K562 (cell line): ENCODE data around the gene BEST4. TPM values are rescaled to one million over a fixed set of nuclear protein-coding genes. Genes with fewer than 3 reads are reported as not detected.

Experiments used
- NR2C1 ChIP-seq, 2 experiments: fragments of 450-650 bp; IDR thresholded peaks; 2 replicates each; pipeline ENCODE4 v1.6.1; 2017; ENCODE audit warnings: mild to moderate bottlenecking in 2 of 2, antibody characterized with exemption in 1 of 2, inconsistent platforms in 1 of 2, missing compliant biosample characterization in 1 of 2, missing genetic modification characterization in 1 of 2
- PRDM10 ChIP-seq: fragments of 450-650 bp; IDR thresholded peaks from 2 replicates; pipeline ENCODE4 v1.6.1; 2018; ENCODE audit not compliant: partially characterized antibody
- TSHZ1 ChIP-seq: fragments of 250-450 bp; sonication (Bioruptor Pico); IDR thresholded peaks from 2 replicates; pipeline ENCODE4 v1.4.0; 2020; ENCODE audit warnings: mild to moderate bottlenecking, moderate library complexity
- polyA plus RNA-seq, 8 experiments: library from polyadenylated mRNA; depleted of rRNA in 4 of 8; stranded (reverse) in 5 of 8; unstranded in 3 of 8; fragments of >200 nt; fragmentation: Nextera tagmentation in 2 of 8; fragmentation: Illumina TruSeq in 1 of 8; extraction: Ambion mirVana in 2 of 8; extraction: Trizol in 1 of 8; gene quantifications; 2 replicates each; pipeline versions ENCODE4 v1.2.1 to v1.2.3, GENCODE V29; 2011 to 2014; ENCODE audit warnings: inconsistent platforms in 1 of 8, missing spikeins in 1 of 8
- total RNA-seq, 7 experiments: library from RNA; depleted of rRNA in 6 of 7; stranded (reverse); fragments of >200 nt in 6 of 7; fragmentation: Illumina TruSeq in 2 of 7; extraction: Trizol in 2 of 7; gene quantifications; 2 replicates each; pipeline versions ENCODE4 v1.2.1 to v1.2.3, GENCODE V29; 2011 to 2021; ENCODE audit warnings: low replicate concordance in 1 of 7

BEST4 gene
- total and polyA plus RNA-seq, 9 of the 15 experiments (the other 6 are each of a cell fraction or from before 2014, with no cell fraction given), result 0.07 to 0.11 TPM; not detected in 7

GRCh38 chr1:44808063-44808937 lies 20.3 kb upstream of the BEST4 start, which contains the start of gene BTBD19 (continued):
- no peak for TF ChIP-seq TSHZ1 (CRISPR knock-in tag)
- TF ChIP-seq NR2C1 (IDR thresholded peaks at IDR 0.05), result peak; percentile 75
- peak; percentile 80; the same call in 1 of the 2 replicates for TF ChIP-seq NR2C1 (tag; IDR thresholded peaks at IDR 0.05)
- TF ChIP-seq PRDM10, result peak; percentile 70
